Activated CD8-positive, alpha-beta memory T cell treated with anti-CD3 and anti-CD28 coated beads, Interleukin-2, amount 50 U/mL, for 4 hours (primary cell): ENCODE data around the gene ZFP42.
"Not testable (repeated sequence)": the region's sequence is repeated elsewhere in the genome, so short reads cannot be mapped to it uniquely, and the experiment has no call there.

Experiments used
- DNase-seq: peaks from one replicate; pipeline ENCODE4 v3.0.0-alpha.2; 2020

Gene ZFP42

GRCh38 chr4:187995322-187996207 lies at the start of gene ZFP42:
TSS of gene ZFP42 (plus strand) at chr4:187995771. CDS start at chr4:188002808, 7,037 bp downstream.
- DNase-seq: no peak

DNA sequence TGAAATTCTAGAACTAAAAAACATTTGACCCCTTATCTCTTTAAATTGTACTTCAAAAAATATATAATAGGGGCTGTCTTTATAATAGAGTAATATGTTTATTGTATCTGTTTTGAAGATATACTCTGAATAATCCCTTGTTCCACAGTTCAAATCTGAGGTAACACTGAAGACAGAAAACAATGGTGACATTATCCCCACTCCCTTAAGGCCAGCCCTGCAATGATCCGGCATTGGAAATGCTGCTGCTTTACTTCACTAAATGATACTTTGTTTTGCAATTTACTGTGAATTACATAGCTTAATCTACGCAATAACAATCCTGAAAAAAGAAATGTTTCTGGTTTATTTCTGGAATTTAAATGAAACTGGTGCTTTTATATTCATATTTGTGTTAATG lies 34.4 kb upstream of the ZFP42 start:
- DNase-seq: no peak

DNA sequence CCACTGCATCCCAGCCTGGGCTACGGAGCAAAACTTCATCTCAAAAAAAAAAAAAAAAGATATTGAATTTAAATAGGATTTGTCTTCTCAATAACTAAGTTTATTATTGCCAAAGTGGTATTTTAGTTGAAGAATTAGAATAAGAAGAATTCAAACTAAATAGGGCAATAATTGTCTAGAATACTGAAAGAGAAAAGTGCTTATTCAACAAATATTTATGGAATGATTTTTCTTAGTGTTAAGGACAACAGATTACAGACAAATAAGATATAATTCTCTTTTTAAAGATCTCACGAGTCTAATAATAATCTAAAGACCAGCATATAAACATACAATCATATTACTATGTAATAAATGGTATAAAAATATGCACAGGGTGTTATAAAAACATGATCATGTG lies 33.6 kb upstream of the ZFP42 start:
- no peak for DNase-seq

- no peak for DNase-seq
Measured at GRCh38 chr4:187962926-187963325, 32.6 kb upstream of the ZFP42 start.

DNA sequence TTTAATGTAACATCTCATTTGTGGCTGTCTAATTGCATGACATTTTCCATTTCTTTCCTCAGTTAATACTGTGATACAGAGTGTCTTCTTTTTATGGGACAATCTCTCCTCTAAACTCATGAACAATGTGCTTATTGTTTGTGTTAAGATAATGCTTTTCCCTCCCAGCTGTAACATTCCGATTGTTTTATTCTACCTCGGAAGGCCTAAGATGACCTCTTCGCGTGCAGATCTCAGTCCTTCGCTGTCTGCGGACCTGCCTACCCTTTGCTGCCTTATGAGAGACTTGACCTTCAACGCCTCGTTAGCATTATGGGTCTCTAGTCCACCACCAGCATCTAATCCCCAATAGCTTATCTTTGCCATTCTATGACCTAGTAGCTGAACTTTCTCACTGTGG lies 29.8 kb upstream of the ZFP42 start:
- DNase-seq: no peak

- DNase-seq: no peak
Measured at GRCh38 chr4:187972135-187972534, 23.4 kb upstream of the ZFP42 start.

DNA sequence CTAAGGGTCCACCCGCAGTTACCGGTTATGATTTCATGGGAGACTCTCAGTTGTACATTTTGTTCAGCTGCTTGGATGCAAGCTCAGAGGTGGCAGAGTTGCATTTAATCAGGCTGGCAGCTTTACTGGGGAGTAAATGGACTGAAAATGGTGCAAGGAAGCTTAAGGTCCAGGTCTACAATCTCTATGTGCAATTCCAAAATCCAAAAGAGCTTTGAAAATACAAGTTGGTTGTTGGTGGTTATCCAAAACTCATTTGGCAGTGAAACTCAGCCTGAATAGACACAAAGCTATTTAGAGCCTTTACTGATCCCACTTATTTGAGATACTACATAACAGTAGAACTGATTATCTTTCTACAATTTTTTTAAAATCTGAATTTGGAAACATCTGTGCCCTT lies 11.8 kb upstream of the ZFP42 start:
- no peak for DNase-seq

GRCh38 chr4:187992971-187993370 lies 2.6 kb upstream of the ZFP42 start:
- DNase-seq: no peak

- no peak for DNase-seq
Measured at GRCh38 chr4:187993827-187994226, 1.7 kb upstream of the ZFP42 start.

DNA sequence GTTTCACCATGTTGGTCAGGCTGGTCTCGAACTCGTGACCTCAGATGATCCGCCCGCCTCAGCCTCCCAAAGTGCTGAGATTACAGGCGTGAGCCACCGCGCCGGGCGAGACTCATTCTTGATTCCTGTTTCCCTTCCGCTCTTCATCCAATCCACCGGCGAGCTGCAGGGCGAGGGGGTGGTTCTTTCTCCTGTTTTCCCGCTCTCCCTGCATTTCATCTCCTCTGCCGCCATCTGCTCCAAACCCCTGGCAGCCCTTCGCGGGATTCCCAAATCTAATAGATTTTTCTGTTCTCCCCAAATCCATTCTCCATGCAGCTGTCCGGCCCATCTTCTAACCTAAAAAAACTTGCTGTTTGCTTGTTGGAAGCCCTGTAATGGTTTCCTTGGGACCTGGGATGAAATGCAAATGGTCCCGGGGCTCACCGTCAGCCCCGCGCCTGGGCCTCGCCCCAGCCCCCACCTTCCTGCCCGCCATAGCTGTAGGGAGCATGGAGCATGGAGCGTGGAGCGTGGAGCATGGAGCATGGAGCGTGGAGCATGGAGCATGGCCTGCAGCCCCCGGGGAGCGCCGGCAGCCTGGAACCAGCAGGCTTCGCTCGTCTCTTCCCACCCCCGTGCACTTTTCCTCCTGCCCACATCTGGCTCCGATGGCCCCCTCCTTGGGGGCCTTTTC lies 1.1 kb downstream of the ZFP42 start:
- no peak for DNase-seq

- DNase-seq: not testable (repeated sequence)
Measured at GRCh38 chr4:187997991-187998390, 2.4 kb downstream of the ZFP42 start.

DNA sequence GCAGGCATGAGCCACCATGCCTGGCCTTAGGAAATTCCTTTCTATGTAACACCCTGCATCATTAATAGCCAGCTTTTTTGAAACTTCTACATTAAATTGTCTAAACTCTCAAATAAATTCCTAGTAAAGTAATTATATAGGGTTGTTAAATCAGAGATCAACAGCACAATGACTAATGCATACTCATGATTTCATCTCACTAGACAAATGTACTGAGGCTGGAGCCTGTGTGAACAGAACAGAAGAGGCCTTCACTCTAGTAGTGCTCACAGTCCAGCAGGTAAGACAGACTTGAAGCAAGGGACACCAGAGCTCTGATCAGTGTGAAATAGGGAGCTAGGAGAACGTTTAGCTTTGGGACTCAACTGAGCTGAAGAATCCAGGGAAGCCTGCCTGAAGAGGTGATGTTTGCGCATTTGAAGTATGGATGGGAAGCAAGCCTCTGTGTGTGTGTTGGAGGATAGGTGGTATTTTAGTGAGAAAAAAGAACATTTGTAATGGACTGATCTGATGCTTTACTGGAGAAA lies 3.9 kb downstream of the ZFP42 start:
- DNase-seq: no peak

GRCh38 chr4:188002323-188002722 lies 6.8 kb downstream of the ZFP42 start:
- DNase-seq: no peak

DNA sequence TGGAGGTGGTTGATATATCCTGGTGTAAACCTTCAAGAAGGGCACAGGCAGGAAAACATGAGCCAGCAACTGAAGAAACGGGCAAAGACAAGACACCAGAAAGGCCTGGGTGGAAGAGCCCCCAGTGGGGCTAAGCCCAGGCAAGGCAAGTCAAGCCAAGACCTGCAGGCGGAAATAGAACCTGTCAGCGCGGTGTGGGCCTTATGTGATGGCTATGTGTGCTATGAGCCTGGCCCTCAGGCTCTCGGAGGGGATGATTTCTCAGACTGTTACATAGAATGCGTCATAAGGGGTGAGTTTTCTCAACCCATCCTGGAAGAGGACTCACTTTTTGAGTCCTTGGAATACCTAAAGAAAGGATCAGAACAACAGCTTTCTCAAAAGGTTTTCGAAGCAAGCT lies 7.2 kb downstream of the ZFP42 start:
- DNase-seq: no peak

- DNase-seq: no peak
Measured at GRCh38 chr4:188005561-188005960, 10.0 kb downstream of the ZFP42 start.

DNA sequence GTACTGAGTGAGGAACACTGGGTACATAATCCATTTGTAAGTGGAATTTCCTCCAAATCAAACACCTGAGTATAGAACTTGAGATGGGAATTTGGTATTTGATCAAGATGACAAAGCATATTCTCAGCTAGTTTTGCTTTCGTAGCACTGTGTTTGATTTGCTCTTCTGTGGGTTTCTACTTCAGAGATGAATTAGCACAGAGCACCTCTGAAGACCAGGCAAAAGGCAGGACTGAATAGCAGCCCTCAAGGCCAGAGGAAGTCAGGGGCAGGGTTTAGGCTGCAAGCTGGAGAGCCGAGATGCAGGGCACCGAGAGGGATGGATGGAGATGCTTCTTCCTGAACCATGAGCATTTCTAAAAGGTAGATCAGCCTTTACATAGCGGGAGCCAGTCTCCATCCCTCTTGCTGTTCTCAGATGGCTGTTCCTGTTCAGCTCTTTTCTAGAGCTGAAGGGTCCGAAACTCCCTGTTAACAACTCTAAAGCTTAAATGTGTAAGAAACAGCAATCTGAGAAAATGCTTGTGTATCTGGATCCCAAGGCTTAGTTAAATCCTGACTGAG lies 10.8 kb downstream of the ZFP42 start:
- DNase-seq: no peak

GRCh38 chr4:188008377-188008776 lies 12.8 kb downstream of the ZFP42 start:
- DNase-seq: no peak

GRCh38 chr4:188012426-188012945 lies 16.9 kb downstream of the ZFP42 start:
- no peak for DNase-seq

- DNase-seq: no peak
Measured at GRCh38 chr4:188015025-188015940, 19.7 kb downstream of the ZFP42 start.

DNA sequence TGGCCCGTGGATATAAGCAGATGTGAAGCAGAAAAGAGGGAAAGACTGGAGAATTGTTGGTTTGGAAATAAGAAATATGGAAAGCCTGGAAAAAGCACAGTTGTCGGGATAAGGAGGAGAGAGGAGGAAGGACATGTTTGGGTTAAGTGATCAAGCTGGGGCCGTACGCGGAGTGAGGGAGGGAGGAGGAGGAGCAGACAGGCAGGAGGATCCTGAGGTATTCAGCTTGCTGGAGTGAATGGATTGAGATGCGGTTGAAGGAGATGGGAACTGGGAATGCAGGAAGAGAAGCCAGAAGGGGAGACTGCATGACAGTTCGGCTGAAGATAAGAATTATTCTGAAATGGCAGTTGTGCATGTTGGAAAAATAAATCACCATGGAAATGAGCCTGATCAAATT lies 21.2 kb downstream of the ZFP42 start:
- no peak for DNase-seq

DNA sequence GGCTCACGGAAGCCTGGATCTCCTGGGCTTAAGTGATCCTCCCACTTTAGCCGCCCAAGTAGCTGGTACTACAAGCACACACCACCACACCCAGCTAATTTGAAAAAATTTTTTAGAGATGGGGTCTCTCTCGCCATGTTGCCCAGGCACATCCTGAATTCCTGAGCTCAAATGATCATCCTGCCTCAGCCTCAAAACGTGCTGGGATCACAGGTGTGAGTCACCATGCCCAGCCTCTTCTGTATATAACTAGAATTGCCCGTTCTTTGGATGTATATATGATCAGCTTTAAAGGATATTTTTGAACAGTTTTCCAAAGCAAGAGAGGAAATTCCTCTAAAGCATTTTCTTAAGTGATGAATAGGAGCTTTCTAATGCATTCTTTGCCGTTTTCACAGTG lies 22.7 kb downstream of the ZFP42 start:
- no peak for DNase-seq

GRCh38 chr4:188021548-188022249 lies 26.1 kb downstream of the ZFP42 start:
- DNase-seq: no peak
